GM18520 (cell line): Measurements from ENCODE around the gene ZRANB2.

ENCODE experiments used
- ATAC-seq: cut with Tn5 transposase; IDR thresholded peaks from one replicate; pipeline ENCODE4 v1.9.1; 2021; ENCODE audit not compliant: unreplicated experiment

ZRANB2 gene, protein sequence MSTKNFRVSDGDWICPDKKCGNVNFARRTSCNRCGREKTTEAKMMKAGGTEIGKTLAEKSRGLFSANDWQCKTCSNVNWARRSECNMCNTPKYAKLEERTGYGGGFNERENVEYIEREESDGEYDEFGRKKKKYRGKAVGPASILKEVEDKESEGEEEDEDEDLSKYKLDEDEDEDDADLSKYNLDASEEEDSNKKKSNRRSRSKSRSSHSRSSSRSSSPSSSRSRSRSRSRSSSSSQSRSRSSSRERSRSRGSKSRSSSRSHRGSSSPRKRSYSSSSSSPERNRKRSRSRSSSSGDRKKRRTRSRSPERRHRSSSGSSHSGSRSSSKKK

DNA sequence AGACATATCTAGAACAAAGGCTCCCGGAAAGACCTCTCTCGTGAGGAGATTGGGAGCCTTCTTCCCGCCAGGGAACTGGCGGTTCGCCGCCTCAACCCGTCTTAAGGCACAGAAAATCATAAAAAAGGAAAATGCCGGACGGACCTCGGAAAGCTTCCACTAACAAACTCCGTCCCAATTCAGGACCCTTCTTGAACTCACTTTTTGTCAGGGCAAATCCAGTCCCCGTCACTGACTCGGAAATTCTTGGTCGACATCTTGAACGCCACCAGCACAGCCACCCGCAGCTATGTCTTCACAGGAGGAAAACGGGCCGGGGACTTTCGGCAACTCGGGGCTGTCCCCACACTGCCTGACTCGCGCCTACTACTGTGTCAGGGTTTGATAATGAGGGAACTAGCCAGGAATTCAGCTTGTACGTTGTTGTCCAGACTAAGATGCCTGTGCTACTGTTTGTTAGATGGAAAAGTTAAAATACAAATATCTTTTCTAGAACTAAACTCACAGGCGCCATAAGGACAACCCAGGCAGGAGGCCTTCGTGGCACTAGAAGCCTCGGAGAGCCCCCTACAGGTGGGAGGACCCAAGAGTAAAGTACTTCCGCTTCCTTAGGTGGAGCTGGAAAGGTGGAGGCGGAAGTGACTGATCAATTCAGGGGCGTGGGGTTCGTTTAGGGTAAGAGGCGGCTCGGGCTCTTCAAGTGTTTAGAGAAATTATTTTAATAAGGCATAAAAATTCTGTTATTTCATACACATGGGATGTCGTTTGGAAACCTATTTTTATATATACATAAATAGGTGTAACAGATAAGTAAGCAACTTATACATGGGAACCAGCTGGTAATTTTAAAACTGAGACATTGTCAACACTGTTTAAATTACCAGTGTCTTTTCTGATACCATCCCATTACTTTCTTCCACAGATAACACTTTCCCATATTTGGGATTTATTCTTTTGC lies at the start of gene ZRANB2:
TSS of gene ZRANB2 (minus strand) at position 297 of the 958 bp plus-strand sequence. CDS start at position 257, 40 bp downstream.
- peak; percentile 99 for ATAC-seq

DNA sequence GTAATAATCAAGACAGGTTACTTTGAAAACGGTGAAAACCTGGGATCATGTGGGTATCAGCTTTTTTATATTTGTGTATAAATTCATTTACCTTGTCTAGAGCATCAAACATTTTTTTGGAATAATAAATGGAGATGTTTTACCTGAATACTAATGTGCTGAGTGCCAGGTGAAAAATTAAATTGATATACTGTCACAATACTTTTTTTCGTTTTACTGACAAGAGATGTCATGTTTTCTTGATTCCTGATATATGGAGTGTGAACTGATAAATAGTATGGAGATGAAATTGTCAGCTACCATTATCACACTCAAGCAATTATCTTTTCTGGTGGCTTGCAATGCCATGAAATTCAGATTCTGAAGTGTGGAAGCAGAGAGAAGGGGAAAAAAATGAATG lies 47.2 kb upstream of the ZRANB2 start:
- no peak for ATAC-seq

DNA sequence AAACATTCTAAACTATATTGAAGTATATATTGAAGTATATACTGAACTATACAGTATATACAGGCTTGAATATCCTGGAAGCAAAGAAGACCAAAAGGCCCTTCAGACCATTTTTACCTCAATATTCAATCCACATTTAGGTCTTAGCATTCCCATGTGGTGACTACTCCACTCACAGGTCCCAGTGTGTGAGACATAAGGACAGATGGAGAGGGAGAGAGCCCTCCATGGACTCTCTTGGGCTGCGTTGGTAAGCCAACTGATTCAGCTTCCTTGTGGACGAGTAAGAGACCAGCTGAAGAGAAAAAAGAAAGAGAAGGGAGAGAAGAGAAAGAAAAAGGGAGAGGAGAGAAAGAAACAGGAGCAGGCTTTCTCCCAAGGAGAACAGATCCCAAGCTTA lies 37.3 kb upstream of the ZRANB2 start:
- no peak for ATAC-seq

DNA sequence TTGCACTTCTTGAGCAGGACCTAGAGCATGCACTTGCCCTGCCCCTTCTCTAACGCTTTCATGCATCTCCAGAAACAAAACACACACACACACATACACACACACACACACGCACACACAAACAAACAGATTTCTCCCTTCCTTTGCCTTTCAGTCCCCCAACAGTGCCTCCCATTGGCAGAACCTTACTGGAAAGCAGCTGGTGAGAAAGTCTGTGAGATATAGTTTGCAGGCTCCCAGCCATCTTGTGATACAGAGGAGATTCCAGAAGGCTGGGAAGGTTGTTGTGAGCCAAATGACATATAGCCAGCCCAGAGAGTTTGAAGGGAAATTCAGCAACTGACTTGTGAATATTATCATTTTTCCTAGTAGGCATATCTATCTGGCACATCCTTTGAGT lies 35.9 kb upstream of the ZRANB2 start:
- no peak for ATAC-seq

- ATAC-seq = no peak
Observed at GRCh38 chr1:71106658-71107322, 26.0 kb upstream of the ZRANB2 start.

DNA sequence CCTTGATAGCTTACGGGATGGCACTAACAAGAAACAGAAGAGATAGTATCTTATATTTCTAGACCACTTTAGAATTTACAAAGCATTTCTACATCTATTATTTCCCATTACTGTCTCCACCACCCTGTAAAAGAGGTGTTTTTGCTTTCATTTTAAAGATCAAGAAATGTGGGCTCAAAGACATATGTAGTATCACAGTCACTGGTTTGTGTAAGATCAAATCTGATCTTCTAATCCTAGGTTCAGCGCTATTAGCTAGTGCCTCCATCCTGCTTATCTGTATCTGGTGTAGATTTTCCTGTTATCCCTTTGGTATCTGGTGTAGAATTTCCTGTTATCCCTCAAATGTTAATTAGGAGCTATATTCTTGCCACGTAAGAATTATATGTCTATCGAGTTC lies 23.6 kb upstream of the ZRANB2 start:
- ATAC-seq = no peak

- ATAC-seq = no peak
Observed at GRCh38 chr1:71101839-71102376, 21.1 kb upstream of the ZRANB2 start.

- no peak for ATAC-seq
Observed at GRCh38 chr1:71097428-71097827, 16.6 kb upstream of the ZRANB2 start.

- ATAC-seq = no peak
Observed at GRCh38 chr1:71094913-71095312, 14.1 kb upstream of the ZRANB2 start.

DNA sequence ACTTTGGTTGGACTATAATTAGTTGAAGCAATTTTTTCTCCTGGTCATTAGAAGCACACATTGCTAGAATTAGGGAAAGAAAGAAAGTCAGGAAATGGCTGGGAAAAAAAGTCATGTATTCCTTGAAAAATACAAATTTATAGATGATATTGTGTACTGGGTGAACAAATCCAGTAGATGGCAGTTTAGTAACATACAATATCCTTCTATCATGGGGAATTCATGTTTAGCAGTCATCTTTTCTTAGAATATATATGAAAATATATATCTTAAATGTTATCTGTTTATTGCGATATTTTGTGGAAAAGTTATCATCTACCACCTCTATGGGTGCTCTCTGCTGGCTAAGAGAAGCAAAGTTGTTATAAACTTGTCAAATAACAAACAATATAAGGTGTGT lies 13.1 kb upstream of the ZRANB2 start:
- ATAC-seq = no peak

DNA sequence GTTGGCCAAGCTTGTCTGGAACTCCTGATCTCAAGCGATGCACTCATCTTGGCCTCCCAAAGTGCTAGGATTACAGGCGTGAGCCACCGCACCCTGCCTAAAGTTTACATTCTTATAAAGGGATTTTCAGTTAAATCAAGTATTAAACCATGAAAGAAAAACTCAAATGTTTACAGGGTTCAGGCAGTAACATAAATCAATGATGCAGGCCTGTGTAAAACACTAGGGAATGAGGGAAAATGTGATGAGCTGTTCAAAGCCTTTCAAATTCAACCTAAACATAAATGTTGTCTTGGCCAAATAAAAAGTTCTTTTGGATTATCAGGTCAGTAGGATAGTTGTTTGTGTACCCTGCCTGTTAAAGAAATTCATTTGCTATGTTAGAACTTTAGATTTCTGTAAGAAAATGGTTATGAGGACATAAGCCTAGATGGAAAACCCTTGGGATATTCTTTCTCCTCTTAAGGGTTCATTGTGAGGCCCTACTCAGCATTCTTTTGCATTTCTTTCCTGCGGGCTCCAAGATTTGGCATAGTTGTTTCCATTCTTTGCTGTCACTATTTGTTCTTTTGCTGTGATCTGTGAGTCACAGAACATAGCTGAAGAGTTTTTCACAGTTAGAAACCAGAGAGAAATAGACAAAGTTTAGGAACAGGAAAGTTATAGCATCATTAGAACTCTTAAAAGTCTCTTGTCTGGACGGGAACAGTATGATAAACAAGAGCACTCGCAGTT lies 8.9 kb upstream of the ZRANB2 start:
- no peak for ATAC-seq

DNA sequence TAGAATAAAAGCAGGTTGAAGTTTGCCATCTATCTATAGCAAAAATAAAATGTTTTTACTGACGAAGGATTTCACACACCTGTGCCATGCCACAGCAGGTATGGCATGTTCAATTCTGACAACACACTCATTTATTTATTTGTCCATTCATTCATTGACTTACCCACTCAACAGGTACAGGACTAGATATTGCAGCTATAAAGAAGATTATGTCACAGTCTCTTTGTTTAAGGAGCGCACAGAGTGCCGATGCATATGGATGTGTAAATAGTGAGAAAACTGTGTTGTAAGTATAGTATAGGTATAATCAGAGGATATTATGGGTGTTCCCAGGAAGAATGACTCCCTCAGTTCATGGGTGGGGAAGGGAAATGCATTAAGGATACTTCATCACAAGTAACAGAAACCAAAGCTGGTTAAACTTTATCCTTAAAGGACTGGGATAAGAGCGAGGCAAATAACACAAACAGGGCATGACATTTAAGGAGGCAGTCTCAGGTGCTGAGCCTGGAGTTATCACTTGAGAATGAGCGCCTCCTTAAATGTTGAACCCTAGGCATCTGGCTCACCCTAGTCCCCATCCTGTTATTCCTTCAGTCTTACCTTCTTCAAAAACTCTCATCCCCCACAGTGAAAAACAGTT lies 7.9 kb upstream of the ZRANB2 start:
- no peak for ATAC-seq

GRCh38 chr1:71087713-71088112 lies 6.9 kb upstream of the ZRANB2 start:
- ATAC-seq = no peak

GRCh38 chr1:71087060-71087459 lies 6.2 kb upstream of the ZRANB2 start:
- no peak for ATAC-seq

GRCh38 chr1:71086331-71086730 lies 5.5 kb upstream of the ZRANB2 start:
- no peak for ATAC-seq

GRCh38 chr1:71083271-71083670 lies 2.4 kb upstream of the ZRANB2 start:
- ATAC-seq = no peak

GRCh38 chr1:71081697-71082080 lies 854 bp upstream of the ZRANB2 start:
- ATAC-seq = no peak

GRCh38 chr1:71080230-71080738 lies 551 bp downstream of the ZRANB2 start:
- ATAC-seq = no peak

DNA sequence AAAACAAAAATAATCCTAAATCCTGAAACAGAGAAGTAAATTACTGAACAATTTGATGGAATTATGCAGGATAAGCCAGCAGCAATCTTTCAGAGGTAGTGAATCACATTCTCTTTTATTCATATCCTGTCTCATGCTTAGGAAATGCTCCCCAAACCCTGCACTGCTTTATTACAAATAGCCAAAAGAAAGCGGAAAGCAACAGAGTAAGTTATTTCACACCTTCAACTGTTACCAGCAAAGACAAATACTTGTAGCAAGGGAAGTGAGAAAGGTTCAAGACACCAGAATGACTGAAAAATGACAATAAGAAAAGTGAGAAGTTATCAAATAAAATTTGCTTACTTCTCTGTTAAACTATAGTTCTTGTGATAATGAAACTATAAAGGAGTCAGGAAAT lies 6.2 kb downstream of the ZRANB2 start:
- ATAC-seq = no peak

- no peak for ATAC-seq
Observed at GRCh38 chr1:71072273-71072672, 8.6 kb downstream of the ZRANB2 start.
